ENCODE data around the gene CSRP1. TPM values are rescaled to one million over a fixed set of nuclear protein-coding genes. Genes with fewer than 3 reads are reported as not detected.

CSRP1 gene
- total and polyA plus RNA-seq, 2 of the 13 experiments (the other 11 are each of a cell fraction or from before 2014, with no cell fraction given), result 17.7 to 68.9 TPM

GRCh38 chr1:201468501-201468843 is 38.5 kb downstream of the CSRP1 start (continued):
- TF ChIP-seq HMGXB3 (CRISPR knock-in tag; IDR thresholded peaks at IDR 0.05; ENCODE audit: borderline replicate concordance), result no peak
- TF ChIP-seq DNMT1 (CRISPR knock-in tag; IDR thresholded peaks at IDR 0.05), result no peak
- TF ChIP-seq HNRNPUL1 (IDR thresholded peaks at IDR 0.05; ENCODE audit: low read depth, low read length), result no peak
- TF ChIP-seq GABPB1 (CRISPR knock-in tag; IDR thresholded peaks at IDR 0.05), result peak; percentile 72
- TF ChIP-seq KIAA2018 (CRISPR knock-in tag; IDR thresholded peaks at IDR 0.05; ENCODE audit: borderline replicate concordance), result no peak
- TF ChIP-seq ZBTB2 (CRISPR knock-in tag; IDR thresholded peaks at IDR 0.05; ENCODE audit: low read depth), result no peak
- no peak for TF ChIP-seq YEATS2 (CRISPR knock-in tag; IDR thresholded peaks at IDR 0.05; ENCODE audit: borderline replicate concordance)
- TF ChIP-seq RBAK (CRISPR knock-in tag; IDR thresholded peaks at IDR 0.05), result no peak
- no peak for TF ChIP-seq SSRP1 (CRISPR knock-in tag; IDR thresholded peaks at IDR 0.05)
- no peak for TF ChIP-seq HOXD1 (CRISPR knock-in tag; IDR thresholded peaks at IDR 0.05)
- no peak for TF ChIP-seq ZBTB14 (CRISPR knock-in tag; IDR thresholded peaks at IDR 0.05)
- TF ChIP-seq IRX3 (CRISPR knock-in tag; IDR thresholded peaks at IDR 0.05; ENCODE audit: borderline replicate concordance, low read depth), result peak; percentile 19; the same call in 1 of the 2 replicates
- TF ChIP-seq ZNF337 (CRISPR knock-in tag; IDR thresholded peaks at IDR 0.05; ENCODE audit: borderline replicate concordance, low read depth), result no peak
